Brain microvascular endothelial cell (primary cell): ENCODE data around the gene VTI1A.

Experiments
- DNase-seq: peaks from one replicate; pipeline ENCODE4 v3.0.0-alpha.2; 2020
- H3K27ac ChIP-seq: fragments of 250-450 bp; sonication (Bioruptor Pico); 2 replicates; pipeline ENCODE4 v1.5.1; 2020; ENCODE audit warnings: mild to moderate bottlenecking, moderate library complexity
- H3K27me3 ChIP-seq: fragments of 250-450 bp; sonication (Bioruptor Pico); replicated peaks from 2 replicates; pipeline ENCODE4 v1.5.1; 2020; ENCODE audit warnings: mild to moderate bottlenecking
- H3K36me3 ChIP-seq: fragments of 250-450 bp; sonication (Bioruptor Pico); replicated peaks from 2 replicates; pipeline ENCODE4 v1.5.1; 2020; ENCODE audit warnings: mild to moderate bottlenecking
- H3K4me3 ChIP-seq: 2 replicates; pipeline ENCODE4 v1.5.1; 2011; ENCODE audit warnings: low read depth, mild to moderate bottlenecking, control low read depth, low read length, moderate library complexity
- in situ Hi-C: cut with HindIII; loops from 2 replicates; pipeline ENCODE4 v1.10.0; 2017; ENCODE audit warnings: low sequenced_read_pairs, low pct_ligation_motif_present
- TF ChIP-seq, protein P1 (sequence below): IDR thresholded peaks from 2 replicates; pipeline ENCODE4 v1.5.1; 2011; ENCODE audit warnings: low read depth, mild to moderate bottlenecking, moderate library complexity, low read length, control low read depth, inconsistent platforms; ENCODE audit errors: missing control alignments

The VTI1A gene

GRCh38 chr10:112756235-112756527 lies 309.2 kb downstream of the VTI1A start:
- Histone ChIP-seq H3K27ac (no peak overlapping the region), H3K36me3 (no peaks in the 10 kb centered on the region)
- no peak for DNase-seq

DNA sequence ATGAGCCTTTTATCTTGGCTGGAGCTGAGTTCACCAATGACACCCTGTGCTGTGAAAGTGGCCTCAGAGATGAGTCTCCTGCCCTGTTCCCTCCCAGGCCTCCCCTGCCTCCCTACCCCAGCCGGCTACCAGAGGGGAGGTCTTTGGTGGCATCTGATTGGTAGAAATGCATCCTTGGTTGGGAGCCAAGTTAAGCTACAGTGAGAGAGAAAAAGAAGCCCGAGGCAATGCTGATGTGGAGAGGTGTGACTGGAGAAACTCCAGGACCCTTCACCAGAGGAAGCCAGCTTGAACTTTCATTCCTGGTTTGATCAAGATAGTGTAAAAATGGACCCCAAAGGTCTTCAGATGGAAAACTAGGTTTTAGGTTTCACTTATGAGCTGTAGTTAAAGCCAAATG lies 311.9 kb downstream of the VTI1A start:
- TF ChIP-seq, protein P1, sequence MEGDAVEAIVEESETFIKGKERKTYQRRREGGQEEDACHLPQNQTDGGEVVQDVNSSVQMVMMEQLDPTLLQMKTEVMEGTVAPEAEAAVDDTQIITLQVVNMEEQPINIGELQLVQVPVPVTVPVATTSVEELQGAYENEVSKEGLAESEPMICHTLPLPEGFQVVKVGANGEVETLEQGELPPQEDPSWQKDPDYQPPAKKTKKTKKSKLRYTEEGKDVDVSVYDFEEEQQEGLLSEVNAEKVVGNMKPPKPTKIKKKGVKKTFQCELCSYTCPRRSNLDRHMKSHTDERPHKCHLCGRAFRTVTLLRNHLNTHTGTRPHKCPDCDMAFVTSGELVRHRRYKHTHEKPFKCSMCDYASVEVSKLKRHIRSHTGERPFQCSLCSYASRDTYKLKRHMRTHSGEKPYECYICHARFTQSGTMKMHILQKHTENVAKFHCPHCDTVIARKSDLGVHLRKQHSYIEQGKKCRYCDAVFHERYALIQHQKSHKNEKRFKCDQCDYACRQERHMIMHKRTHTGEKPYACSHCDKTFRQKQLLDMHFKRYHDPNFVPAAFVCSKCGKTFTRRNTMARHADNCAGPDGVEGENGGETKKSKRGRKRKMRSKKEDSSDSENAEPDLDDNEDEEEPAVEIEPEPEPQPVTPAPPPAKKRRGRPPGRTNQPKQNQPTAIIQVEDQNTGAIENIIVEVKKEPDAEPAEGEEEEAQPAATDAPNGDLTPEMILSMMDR = no peak
- in situ Hi-C loops = no loop called here
- Histone ChIP-seq H3K4me3 (no peak overlapping the region), H3K27me3 (no peaks in the 10 kb centered on the region), H3K27ac (no peak overlapping the region), H3K36me3 (no peaks in the 10 kb centered on the region)
- DNase-seq = no peak

More at GRCh38 chr10:112756235-112756527, 309.2 kb downstream of the VTI1A start:
- in situ Hi-C loops = no loop called here
- TF ChIP-seq, protein P1 = no peak
- Histone ChIP-seq H3K27me3 (no peaks in the 10 kb centered on the region), H3K4me3 (no peak overlapping the region)

DNA sequence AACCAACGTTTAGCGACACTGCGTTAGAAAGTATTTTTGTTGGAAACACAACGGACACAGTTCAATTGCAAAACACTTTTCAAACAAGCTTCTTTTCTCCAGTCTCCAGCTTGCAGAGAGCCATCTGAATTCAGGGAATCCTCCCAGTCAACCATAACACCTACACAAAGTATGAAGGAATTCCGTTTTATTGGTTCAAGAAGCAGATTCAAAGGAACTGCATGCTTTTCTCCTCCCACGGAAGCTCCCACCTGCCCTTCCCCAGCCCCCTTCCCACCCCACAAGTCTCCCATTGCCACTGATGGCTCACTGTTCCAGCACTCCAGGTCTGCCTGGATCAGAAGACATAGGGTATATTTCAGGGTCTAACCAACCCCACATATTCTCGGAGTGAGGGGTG lies 312.5 kb downstream of the VTI1A start:
- DNase-seq = no peak
- no peak overlapping the region for H3K27ac ChIP-seq
- in situ Hi-C loops = no loop called here
- no peaks in the 10 kb centered on the region for H3K27me3 ChIP-seq
- TF ChIP-seq, protein P1 = no peak
- H3K36me3 ChIP-seq = no peaks in the 10 kb centered on the region
- H3K4me3 ChIP-seq = no peak overlapping the region

DNA sequence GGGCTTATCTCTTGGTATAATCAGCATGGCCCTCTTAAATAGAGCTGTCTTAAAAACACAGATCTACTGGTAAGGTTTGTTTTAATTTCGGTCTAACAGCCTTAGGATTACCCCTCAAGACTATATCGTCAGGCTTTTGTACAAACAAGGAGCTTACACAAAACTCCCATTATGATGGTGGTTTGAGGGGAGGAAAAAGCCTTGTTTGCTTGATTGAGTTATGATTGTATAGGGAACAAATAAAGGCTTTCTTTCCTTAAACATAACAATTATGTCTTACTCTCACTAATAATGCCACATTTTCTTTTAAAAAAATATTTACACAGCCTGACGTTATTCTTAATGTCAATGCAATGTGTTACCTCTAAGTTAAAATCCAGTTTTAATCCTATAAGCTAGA lies 314.2 kb downstream of the VTI1A start:
- TF ChIP-seq, protein P1 = no peak
- no peaks in the 10 kb centered on the region for H3K27me3 ChIP-seq
- in situ Hi-C loops = no loop called here
- no peaks in the 10 kb centered on the region for H3K36me3 ChIP-seq
- H3K27ac ChIP-seq = no peak overlapping the region
- H3K4me3 ChIP-seq = no peak overlapping the region
- no peak for DNase-seq

- DNase-seq = peak; percentile 89
- Histone ChIP-seq H3K4me3 (no peak overlapping the region), H3K27me3 (no peaks in the 10 kb centered on the region), H3K36me3 (no peaks in the 10 kb centered on the region), H3K27ac (peak overlapping the region; percentile 1)
- TF ChIP-seq, protein P1 = peak; percentile 18
- in situ Hi-C loops = no loop called here
Measured at GRCh38 chr10:112763916-112764520, 317.0 kb downstream of the VTI1A start.

- no peak for DNase-seq
- Histone ChIP-seq H3K36me3 (no peaks in the 10 kb centered on the region), H3K27me3 (no peaks in the 10 kb centered on the region), H3K4me3 (no peak overlapping the region), H3K27ac (no peak overlapping the region)
- in situ Hi-C loops = no loop called here
- TF ChIP-seq, protein P1 = no peak
Measured at GRCh38 chr10:112765717-112766235, 318.8 kb downstream of the VTI1A start.
